GM18502 (cell line): ENCODE results near the gene CYFIP2.
A peak's percentile ranks its signal among the peaks of the same experiment; 100 is the strongest.
"Not testable (repeated sequence)": the region's sequence is repeated elsewhere in the genome, so short reads cannot be mapped to it uniquely, and the experiment has no call there.

Experiments used
- ATAC-seq: cut with Tn5 transposase; IDR thresholded peaks from one replicate; pipeline ENCODE4 v1.9.1; 2021; ENCODE audit warnings: mild to moderate bottlenecking; ENCODE audit not compliant: unreplicated experiment, poor library complexity

Gene CYFIP2

GRCh38 chr5:157384971-157385709 lies 119.2 kb downstream of the CYFIP2 start:
- no peak for ATAC-seq

GRCh38 chr5:157387041-157387563 lies 121.2 kb downstream of the CYFIP2 start:
- ATAC-seq, result no peak

GRCh38 chr5:157387683-157388093 lies 121.8 kb downstream of the CYFIP2 start:
- ATAC-seq, result no peak

- no peak for ATAC-seq
Observed at GRCh38 chr5:157388111-157388710, 122.3 kb downstream of the CYFIP2 start.

- ATAC-seq, result no peak
Observed at GRCh38 chr5:157389103-157389502, 123.2 kb downstream of the CYFIP2 start.

GRCh38 chr5:157390133-157390532 lies 124.2 kb downstream of the CYFIP2 start:
- ATAC-seq, result no peak

- no peak for ATAC-seq
Observed at GRCh38 chr5:157390551-157391297, 124.8 kb downstream of the CYFIP2 start.

GRCh38 chr5:157398305-157398704 lies 132.4 kb downstream of the CYFIP2 start:
- no peak for ATAC-seq

GRCh38 chr5:157400741-157401495 lies 135.0 kb downstream of the CYFIP2 start:
- no peak for ATAC-seq

- ATAC-seq, result no peak
Observed at GRCh38 chr5:157415838-157416237, 149.9 kb downstream of the CYFIP2 start.

- ATAC-seq, result not testable (repeated sequence)
Observed at GRCh38 chr5:157419521-157419920, 153.6 kb downstream of the CYFIP2 start.

- ATAC-seq, result not testable (repeated sequence)
Observed at GRCh38 chr5:157429920-157430319, 164.0 kb downstream of the CYFIP2 start.

- peak; percentile 74 for ATAC-seq
Observed at GRCh38 chr5:157431544-157432200, 165.7 kb downstream of the CYFIP2 start.

GRCh38 chr5:157434096-157434495 lies 168.2 kb downstream of the CYFIP2 start:
- no peak for ATAC-seq

- no peak for ATAC-seq
Observed at GRCh38 chr5:157443041-157443549, 177.2 kb downstream of the CYFIP2 start.

GRCh38 chr5:157444224-157444623 lies 178.3 kb downstream of the CYFIP2 start:
- no peak for ATAC-seq
